NB4 (cell line): ENCODE measurements around the gene TNFAIP6.

Source experiments
- DNase-seq: peaks from one replicate; pipeline ENCODE4 v3.0.0; 2010; ENCODE audit warnings: low read depth
- H3K4me3 ChIP-seq: one replicate; pipeline ENCODE4 v1.5.1; 2011; ENCODE audit warnings: mild to moderate bottlenecking, low read depth, low read length, moderate library complexity
- MYC ChIP-seq: IDR thresholded peaks from 2 replicates; pipeline ENCODE4 v1.6.1; 2011; ENCODE audit warnings: low read depth, low read length
- POLR2A ChIP-seq: IDR thresholded peaks from 2 replicates; pipeline ENCODE4 v1.6.1; 2011; ENCODE audit warnings: mild to moderate bottlenecking; ENCODE audit not compliant: insufficient read length; ENCODE audit errors: extremely low read depth
- TF ChIP-seq, protein P1 (sequence below): IDR thresholded peaks from 2 replicates; pipeline ENCODE4 v1.6.1; 2011; ENCODE audit warnings: low read depth, low read length
- TF ChIP-seq, protein P2 (sequence below): IDR thresholded peaks from one replicate; pipeline ENCODE4 v1.5.1; 2012; ENCODE audit warnings: low read depth, low read length

TNFAIP6 gene

DNA sequence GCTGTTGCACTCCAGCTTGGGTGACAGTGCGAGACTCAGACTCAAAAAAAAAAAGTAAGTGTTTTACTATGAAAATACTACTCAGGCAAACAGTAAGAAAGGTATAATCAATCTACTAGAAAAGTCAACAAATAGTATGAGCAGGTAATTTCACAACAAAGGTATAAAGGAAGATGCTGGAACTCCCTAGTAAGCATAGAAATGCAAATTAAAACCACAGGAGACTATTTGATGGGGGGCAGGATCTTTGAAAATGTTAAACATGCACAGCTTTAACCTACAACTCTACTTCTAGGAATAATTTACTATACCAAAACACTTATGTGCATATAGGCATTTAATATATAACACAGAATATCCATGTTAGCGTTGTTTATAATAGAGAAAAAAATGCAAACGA lies 24.3 kb upstream of the TNFAIP6 start:
- no peak overlapping the region for H3K4me3 ChIP-seq
- TF ChIP-seq, protein P1, sequence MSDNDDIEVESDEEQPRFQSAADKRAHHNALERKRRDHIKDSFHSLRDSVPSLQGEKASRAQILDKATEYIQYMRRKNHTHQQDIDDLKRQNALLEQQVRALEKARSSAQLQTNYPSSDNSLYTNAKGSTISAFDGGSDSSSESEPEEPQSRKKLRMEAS, result no peak
- TF ChIP-seq, protein P2, sequence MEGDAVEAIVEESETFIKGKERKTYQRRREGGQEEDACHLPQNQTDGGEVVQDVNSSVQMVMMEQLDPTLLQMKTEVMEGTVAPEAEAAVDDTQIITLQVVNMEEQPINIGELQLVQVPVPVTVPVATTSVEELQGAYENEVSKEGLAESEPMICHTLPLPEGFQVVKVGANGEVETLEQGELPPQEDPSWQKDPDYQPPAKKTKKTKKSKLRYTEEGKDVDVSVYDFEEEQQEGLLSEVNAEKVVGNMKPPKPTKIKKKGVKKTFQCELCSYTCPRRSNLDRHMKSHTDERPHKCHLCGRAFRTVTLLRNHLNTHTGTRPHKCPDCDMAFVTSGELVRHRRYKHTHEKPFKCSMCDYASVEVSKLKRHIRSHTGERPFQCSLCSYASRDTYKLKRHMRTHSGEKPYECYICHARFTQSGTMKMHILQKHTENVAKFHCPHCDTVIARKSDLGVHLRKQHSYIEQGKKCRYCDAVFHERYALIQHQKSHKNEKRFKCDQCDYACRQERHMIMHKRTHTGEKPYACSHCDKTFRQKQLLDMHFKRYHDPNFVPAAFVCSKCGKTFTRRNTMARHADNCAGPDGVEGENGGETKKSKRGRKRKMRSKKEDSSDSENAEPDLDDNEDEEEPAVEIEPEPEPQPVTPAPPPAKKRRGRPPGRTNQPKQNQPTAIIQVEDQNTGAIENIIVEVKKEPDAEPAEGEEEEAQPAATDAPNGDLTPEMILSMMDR, result no peak
- DNase-seq, result no peak

DNA sequence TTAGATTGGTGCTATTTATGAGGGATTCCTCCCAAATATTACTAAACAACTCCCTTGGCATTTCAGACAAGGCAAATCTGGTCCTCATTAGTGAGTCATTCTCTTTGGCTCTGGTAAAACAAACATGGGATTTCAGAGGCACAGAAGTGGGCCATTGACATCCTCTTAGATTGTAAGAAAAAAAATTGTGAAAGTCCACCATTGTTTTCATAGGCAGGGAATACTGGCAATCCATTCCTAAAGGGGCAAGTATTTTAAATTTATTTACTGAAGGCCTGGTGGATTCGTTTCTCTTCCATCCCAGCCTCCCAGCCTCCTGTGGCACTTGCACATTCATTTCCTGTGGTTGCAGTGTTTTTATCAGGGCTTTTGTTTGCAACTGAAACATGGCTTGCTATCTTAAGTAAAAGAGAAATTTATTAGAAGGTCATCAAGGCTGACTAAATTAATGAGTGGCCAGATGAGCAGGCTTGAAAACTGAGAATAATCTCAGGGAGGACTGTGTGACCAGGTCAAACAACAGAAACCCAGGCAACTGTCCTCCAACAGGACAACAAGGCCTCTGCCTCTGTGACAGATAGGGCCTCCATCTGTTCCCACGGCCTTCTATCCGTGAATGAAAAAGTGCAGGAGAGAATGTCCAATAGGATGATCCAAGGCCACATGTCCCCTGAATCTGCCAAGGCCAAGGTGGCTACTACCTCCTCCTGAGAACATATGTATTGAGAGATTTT lies 23.1 kb upstream of the TNFAIP6 start:
- no peak overlapping the region for H3K4me3 ChIP-seq
- TF ChIP-seq, protein P1, result no peak
- TF ChIP-seq POLR2A (no peak), MYC (no peak)
- TF ChIP-seq, protein P2, result no peak
- DNase-seq, result no peak

DNA sequence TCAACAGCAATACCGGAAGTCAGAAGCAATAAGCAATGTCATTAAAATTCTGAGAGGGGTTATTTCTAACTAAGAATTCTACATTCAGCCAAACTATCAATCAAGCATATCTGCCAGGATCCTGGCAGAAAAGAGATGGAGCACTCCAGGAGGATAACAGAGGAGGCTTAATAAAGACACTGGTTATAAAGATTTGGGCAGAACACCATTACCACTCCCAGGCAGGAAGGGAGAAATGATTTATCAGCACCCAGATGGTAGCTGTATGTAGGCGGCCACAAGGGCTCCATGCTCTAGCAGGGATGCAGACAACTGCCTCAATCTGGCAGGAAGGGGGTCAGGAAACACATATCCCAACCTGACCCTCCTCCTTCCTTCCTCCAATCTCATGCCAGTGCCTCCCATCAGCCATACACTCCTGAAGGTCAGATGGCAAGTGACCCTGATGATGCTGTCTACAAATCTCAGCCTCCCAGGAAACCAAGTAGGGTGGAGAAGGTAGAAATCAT lies 20.5 kb upstream of the TNFAIP6 start:
- no peak for DNase-seq
- TF ChIP-seq, protein P1, result no peak
- no peak for TF ChIP-seq POLR2A
- TF ChIP-seq, protein P2, result no peak
- TF ChIP-seq MYC, result no peak
- H3K4me3 ChIP-seq, result no peak overlapping the region

DNA sequence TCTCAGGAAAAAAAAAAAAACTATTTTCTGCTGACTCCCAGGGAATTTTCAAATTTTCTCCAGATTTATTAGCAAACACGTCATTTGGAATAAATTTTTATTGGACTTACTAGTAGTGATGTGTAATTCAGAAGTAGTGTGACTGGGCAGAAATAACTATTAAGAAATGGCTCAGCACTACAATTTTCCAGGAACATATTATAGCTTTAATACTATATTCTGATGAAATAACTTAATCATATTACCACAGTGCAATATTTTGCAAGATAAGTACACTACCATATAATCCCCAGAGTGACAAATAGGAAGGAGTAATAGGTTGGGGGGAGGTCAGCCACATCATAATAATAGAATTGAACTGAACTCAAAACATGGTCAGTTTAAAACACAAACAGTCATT lies 19.7 kb upstream of the TNFAIP6 start:
- TF ChIP-seq MYC, result no peak
- TF ChIP-seq, protein P2, result no peak
- TF ChIP-seq POLR2A, result no peak
- TF ChIP-seq, protein P1, result no peak
- no peak overlapping the region for H3K4me3 ChIP-seq
- no peak for DNase-seq

DNA sequence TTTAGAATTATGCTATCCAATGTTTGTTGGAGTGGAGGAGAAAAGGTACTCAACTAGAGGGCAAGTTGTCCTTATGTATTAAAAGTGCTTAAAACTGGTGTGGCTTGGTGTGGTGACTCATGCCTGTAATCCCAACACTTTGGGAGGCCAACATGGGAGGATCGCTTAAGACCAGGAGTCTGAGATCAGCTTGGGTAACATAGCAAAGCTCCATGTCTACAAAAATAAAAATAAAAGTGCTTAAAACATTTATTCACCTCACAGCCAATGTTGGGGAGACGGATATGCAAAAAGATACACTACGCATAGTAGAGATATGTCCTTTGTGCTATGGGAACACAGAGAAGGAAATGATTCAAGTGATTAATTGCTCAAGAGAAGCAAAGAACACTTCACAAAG lies 19.3 kb upstream of the TNFAIP6 start:
- TF ChIP-seq, protein P2, result no peak
- TF ChIP-seq, protein P1, result no peak
- TF ChIP-seq POLR2A, result no peak
- no peak for TF ChIP-seq MYC
- DNase-seq, result peak; percentile 15
- H3K4me3 ChIP-seq, result no peak overlapping the region
